Measurements from ENCODE around the gene AHCTF1. TPM values are rescaled to one million over a fixed set of nuclear protein-coding genes. Genes with fewer than 3 reads are reported as not detected.

The AHCTF1 gene
- total and polyA plus RNA-seq, 9 of the 15 experiments (the other 6 are each of a cell fraction or from before 2014, with no cell fraction given) = 9.4 to 102 (median 47.6) TPM

DNA sequence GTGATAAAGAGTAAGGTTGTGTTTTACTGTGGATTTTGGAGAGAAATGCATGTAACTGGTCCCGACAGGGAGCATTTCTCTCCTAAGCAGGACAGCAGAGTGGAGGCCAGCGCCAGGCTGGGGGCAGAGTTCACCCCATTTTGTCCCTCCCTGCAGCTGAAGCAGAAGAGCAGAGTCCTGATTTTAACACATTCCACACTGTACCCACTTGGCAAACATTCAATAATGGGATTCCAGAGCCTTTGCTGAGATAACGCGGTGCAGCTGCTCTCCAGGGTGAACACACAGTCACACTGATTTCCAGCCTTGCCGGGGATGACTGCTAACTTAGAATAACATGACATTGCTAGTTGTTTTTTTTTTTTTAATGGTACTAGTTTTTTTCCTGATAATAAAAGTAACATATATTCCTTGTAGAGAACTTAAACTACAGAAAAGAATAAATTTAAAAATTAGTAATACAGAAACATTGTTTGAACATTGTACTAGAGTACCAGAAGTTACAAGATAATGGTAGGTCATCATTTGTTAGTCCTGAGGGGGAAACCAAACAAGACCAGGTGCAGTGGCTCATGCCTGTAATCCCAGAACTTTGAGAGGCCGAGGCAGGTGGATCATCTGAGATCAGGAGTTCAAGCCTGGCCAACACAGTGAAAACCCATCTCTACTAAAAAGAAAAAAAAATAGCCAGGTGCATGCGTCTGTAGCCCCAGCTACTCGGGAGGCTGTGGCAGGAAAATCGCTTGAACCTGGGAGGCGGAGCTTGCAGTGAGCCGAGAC is 130.3 kb downstream of the AHCTF1 start (continued):
- TF ChIP-seq SRSF1 (IDR thresholded peaks at IDR 0.05; ENCODE audit: low read depth, low read length) (no peak), HNRNPUL1 (IDR thresholded peaks at IDR 0.05; ENCODE audit: low read length) (no peak), HMGN3 (IDR thresholded peaks at IDR 0.05; ENCODE audit: borderline replicate concordance, extremely low read depth, insufficient read length, low read depth, low read length) (no peak), ZNF140 (CRISPR knock-in tag; IDR thresholded peaks at IDR 0.05) (no peak), ZNF57 (CRISPR knock-in tag; IDR thresholded peaks at IDR 0.05) (no peak)
- TF ChIP-seq, protein P1, sequence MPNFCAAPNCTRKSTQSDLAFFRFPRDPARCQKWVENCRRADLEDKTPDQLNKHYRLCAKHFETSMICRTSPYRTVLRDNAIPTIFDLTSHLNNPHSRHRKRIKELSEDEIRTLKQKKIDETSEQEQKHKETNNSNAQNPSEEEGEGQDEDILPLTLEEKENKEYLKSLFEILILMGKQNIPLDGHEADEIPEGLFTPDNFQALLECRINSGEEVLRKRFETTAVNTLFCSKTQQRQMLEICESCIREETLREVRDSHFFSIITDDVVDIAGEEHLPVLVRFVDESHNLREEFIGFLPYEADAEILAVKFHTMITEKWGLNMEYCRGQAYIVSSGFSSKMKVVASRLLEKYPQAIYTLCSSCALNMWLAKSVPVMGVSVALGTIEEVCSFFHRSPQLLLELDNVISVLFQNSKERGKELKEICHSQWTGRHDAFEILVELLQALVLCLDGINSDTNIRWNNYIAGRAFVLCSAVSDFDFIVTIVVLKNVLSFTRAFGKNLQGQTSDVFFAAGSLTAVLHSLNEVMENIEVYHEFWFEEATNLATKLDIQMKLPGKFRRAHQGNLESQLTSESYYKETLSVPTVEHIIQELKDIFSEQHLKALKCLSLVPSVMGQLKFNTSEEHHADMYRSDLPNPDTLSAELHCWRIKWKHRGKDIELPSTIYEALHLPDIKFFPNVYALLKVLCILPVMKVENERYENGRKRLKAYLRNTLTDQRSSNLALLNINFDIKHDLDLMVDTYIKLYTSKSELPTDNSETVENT (CRISPR knock-in tag; IDR thresholded peaks at IDR 0.05) = no peak

DNA sequence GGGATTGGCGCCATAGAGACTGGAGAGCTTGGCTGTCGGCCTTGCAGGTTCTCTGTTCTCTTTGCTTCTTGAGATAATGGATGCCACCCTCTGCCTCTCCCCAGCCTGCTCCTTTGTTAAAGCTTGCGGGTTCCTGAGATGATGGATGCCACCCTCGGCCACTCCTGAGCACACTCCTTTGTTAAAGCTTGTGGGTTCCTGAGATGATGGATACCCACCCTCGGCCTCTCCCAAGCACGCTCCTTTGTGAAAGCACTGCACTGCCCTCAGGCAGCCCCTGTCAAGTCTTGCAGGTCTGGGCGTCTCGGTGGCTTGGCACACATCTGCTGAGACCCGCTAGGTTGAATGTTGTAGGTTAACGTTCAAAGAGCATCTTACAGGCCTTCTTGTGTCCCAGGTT is 131.0 kb downstream of the AHCTF1 start:
- BruUV-seq (replicated peaks) = no TSS peak
- FAIRE-seq (no peak), ATAC-seq (no peak), DNase-seq (ENCODE audit: extremely low read depth in 1 of 4, low spot score in 3 of 4) (no peak)
- H3K36me3 ChIP-seq (ENCODE audit: control insufficient read depth, insufficient read depth, low read length) = no peaks in the 10 kb centered on the region
- no peak overlapping the region for H3K4me3 ChIP-seq
- no peak overlapping the region for H3K27ac ChIP-seq (ENCODE audit: extremely low read depth, low read depth, low read length)
- peaks cover 0 to 10% of the 10 kb centered on the region in 2 experiments; a peak in 2 of 5 replicates for H3K4me1 ChIP-seq (replicated peaks in 1 of 2; ENCODE audit: control insufficient read depth in 2 of 2, insufficient read depth in 2 of 2, low read length in 2 of 2)
- no peaks in the 10 kb centered on the region for H3K79me2 ChIP-seq (ENCODE audit: control insufficient read depth, insufficient read depth, low read length)
- intact Hi-C loops (cut with micrococcal nuclease) = no loop called here
- in situ Hi-C loops (cut with MboI) = no loop called here
- H3K9me1 ChIP-seq (ENCODE audit: control insufficient read depth, insufficient read depth, low read length) = no peaks in the 10 kb centered on the region
- POLR2A ChIA-PET = no interaction called here
- no peak overlapping the region for H2AFZ ChIP-seq (ENCODE audit: low read depth, low read length)
- H3K9ac ChIP-seq (ENCODE audit: insufficient read depth in 1 of 2, low read depth in 2 of 2, low read length in 2 of 2) = no peak overlapping the region
- 4% methylated on average over 10 of the region's 10 CpGs for WGBS (ENCODE audit: insufficient coverage, low coverage, missing lambda C conversion rate)
- H3K4me2 ChIP-seq (ENCODE audit: insufficient read depth, low read length) = no peak overlapping the region
- H3K27me3 ChIP-seq (ENCODE audit: control insufficient read depth in 2 of 2, insufficient read depth in 2 of 2, low read length in 2 of 2) = peaks cover 28 to 64% of the 10 kb centered on the region in 2 experiments; a peak in 4 of 5 replicates
- H4K20me1 ChIP-seq (replicated peaks; ENCODE audit: control insufficient read depth, insufficient read depth, low read length) = no peaks in the 10 kb centered on the region
- CTCF ChIA-PET (ENCODE audit: low intra/inter-chr PET ratio) = no interaction called here
- H3K9me3 ChIP-seq (replicated peaks; ENCODE audit: control insufficient read depth, insufficient read depth, low read depth, low read length) = no peaks in the 10 kb centered on the region
- no peak for TF ChIP-seq RBM14 (IDR thresholded peaks at IDR 0.05; ENCODE audit: borderline replicate concordance, insufficient read depth, low read depth, low read length)
- TF ChIP-seq SREBF2 (CRISPR knock-in tag; IDR thresholded peaks at IDR 0.05) = no peak
- TF ChIP-seq, protein P2, sequence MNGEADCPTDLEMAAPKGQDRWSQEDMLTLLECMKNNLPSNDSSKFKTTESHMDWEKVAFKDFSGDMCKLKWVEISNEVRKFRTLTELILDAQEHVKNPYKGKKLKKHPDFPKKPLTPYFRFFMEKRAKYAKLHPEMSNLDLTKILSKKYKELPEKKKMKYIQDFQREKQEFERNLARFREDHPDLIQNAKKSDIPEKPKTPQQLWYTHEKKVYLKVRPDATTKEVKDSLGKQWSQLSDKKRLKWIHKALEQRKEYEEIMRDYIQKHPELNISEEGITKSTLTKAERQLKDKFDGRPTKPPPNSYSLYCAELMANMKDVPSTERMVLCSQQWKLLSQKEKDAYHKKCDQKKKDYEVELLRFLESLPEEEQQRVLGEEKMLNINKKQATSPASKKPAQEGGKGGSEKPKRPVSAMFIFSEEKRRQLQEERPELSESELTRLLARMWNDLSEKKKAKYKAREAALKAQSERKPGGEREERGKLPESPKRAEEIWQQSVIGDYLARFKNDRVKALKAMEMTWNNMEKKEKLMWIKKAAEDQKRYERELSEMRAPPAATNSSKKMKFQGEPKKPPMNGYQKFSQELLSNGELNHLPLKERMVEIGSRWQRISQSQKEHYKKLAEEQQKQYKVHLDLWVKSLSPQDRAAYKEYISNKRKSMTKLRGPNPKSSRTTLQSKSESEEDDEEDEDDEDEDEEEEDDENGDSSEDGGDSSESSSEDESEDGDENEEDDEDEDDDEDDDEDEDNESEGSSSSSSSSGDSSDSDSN (IDR thresholded peaks at IDR 0.05; ENCODE audit: borderline replicate concordance in 1 of 2, low read depth in 2 of 2, low read length in 2 of 2) = no peak
- TF ChIP-seq SRSF1 (IDR thresholded peaks at IDR 0.05; ENCODE audit: low read depth, low read length) = no peak
- TF ChIP-seq, protein P3, sequence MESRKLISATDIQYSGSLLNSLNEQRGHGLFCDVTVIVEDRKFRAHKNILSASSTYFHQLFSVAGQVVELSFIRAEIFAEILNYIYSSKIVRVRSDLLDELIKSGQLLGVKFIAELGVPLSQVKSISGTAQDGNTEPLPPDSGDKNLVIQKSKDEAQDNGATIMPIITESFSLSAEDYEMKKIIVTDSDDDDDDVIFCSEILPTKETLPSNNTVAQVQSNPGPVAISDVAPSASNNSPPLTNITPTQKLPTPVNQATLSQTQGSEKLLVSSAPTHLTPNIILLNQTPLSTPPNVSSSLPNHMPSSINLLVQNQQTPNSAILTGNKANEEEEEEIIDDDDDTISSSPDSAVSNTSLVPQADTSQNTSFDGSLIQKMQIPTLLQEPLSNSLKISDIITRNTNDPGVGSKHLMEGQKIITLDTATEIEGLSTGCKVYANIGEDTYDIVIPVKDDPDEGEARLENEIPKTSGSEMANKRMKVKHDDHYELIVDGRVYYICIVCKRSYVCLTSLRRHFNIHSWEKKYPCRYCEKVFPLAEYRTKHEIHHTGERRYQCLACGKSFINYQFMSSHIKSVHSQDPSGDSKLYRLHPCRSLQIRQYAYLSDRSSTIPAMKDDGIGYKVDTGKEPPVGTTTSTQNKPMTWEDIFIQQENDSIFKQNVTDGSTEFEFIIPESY (CRISPR knock-in tag; IDR thresholded peaks at IDR 0.05) = no peak
- TF ChIP-seq, protein P4, sequence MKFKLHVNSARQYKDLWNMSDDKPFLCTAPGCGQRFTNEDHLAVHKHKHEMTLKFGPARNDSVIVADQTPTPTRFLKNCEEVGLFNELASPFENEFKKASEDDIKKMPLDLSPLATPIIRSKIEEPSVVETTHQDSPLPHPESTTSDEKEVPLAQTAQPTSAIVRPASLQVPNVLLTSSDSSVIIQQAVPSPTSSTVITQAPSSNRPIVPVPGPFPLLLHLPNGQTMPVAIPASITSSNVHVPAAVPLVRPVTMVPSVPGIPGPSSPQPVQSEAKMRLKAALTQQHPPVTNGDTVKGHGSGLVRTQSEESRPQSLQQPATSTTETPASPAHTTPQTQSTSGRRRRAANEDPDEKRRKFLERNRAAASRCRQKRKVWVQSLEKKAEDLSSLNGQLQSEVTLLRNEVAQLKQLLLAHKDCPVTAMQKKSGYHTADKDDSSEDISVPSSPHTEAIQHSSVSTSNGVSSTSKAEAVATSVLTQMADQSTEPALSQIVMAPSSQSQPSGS (CRISPR knock-in tag; IDR thresholded peaks at IDR 0.05) = no peak

All from K562 (cell line).